Measurements from ENCODE around the gene TTC27. TPM values are rescaled to one million over a fixed set of nuclear protein-coding genes. Genes with fewer than 3 reads are reported as not detected.

Gene TTC27
- polyA plus RNA-seq, 1 experiment = 28.9 TPM

- no peak overlapping the region for H3K4me3 ChIP-seq (ENCODE audit: low read depth, low read length)
- CTCF ChIA-PET = no interaction called here
- POLR2A ChIA-PET = no interaction called here
- H3K27me3 ChIP-seq (ENCODE audit: control insufficient read depth, insufficient read depth, low read length) = no peaks in the 10 kb centered on the region
- TF ChIP-seq, protein P1, sequence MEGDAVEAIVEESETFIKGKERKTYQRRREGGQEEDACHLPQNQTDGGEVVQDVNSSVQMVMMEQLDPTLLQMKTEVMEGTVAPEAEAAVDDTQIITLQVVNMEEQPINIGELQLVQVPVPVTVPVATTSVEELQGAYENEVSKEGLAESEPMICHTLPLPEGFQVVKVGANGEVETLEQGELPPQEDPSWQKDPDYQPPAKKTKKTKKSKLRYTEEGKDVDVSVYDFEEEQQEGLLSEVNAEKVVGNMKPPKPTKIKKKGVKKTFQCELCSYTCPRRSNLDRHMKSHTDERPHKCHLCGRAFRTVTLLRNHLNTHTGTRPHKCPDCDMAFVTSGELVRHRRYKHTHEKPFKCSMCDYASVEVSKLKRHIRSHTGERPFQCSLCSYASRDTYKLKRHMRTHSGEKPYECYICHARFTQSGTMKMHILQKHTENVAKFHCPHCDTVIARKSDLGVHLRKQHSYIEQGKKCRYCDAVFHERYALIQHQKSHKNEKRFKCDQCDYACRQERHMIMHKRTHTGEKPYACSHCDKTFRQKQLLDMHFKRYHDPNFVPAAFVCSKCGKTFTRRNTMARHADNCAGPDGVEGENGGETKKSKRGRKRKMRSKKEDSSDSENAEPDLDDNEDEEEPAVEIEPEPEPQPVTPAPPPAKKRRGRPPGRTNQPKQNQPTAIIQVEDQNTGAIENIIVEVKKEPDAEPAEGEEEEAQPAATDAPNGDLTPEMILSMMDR (IDR thresholded peaks at IDR 0.05; ENCODE audit: low read depth, low read length) = no peak
- no peaks in the 10 kb centered on the region; the same call in 1 of the 2 replicates for H3K9me3 ChIP-seq (ENCODE audit: control insufficient read depth, insufficient read depth, low read length)
- no peak for DNase-seq (ENCODE audit: low read depth, low spot score)
- H3K27ac ChIP-seq (ENCODE audit: low read depth, low read length) = no peak overlapping the region
Measured at GRCh38 chr2:32755666-32756065, 127.8 kb downstream of the TTC27 start.

DNA sequence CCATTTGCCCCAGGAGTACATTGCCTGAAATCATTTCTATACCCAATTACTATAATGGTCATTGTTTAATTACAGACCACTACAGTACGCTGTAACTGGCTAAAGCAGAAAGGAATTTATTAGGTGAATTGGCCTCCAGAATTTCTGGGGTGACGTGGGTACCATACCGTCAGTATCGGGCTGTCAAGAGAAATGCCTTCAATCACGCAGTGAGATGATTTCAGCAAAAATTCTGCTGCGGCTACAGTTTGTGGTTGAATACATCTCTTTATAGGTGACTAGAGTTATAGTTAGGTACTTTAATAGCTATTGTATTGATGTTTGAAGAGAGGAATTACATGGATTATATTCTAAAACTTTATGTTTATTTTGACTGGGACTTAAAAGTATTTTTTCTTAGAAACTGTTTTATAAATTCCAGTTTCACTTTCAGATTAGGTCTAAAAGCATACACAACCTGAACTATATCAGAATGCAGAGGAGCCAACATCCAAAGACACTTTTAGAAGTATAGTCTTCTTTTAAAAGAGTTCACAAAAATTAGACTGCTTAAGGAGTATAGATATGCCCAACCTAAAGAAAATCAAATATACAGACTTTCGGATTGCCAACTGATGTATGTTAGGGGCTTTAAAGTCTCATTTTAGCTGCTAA, 128.4 kb downstream of the TTC27 start:
- TF ChIP-seq, protein P1 (IDR thresholded peaks at IDR 0.05; ENCODE audit: low read depth, low read length) = no peak
- H3K9me3 ChIP-seq (ENCODE audit: control insufficient read depth, insufficient read depth, low read length) = no peaks in the 10 kb centered on the region; the same call in 1 of the 2 replicates
- no peak for DNase-seq (ENCODE audit: low read depth, low spot score)
- H3K27ac ChIP-seq (ENCODE audit: low read depth, low read length) = no peak overlapping the region
- ChIA-PET CTCF (no interaction called here), POLR2A (no interaction called here)
- no peak overlapping the region for H3K4me3 ChIP-seq (ENCODE audit: low read depth, low read length)
- H3K27me3 ChIP-seq (ENCODE audit: control insufficient read depth, insufficient read depth, low read length) = no peaks in the 10 kb centered on the region

GRCh38 chr2:32758232-32758631, 130.4 kb downstream of the TTC27 start:
- Histone ChIP-seq H3K4me3 (ENCODE audit: low read depth, low read length) (no peak overlapping the region), H3K27ac (ENCODE audit: low read depth, low read length) (no peak overlapping the region), H3K9me3 (ENCODE audit: control insufficient read depth, insufficient read depth, low read length) (no peaks in the 10 kb centered on the region; the same call in 1 of the 2 replicates), H3K27me3 (ENCODE audit: control insufficient read depth, insufficient read depth, low read length) (no peaks in the 10 kb centered on the region)
- ChIA-PET CTCF (interaction anchor here (0.6 kb wide), 1 partner anchor 348 kb away, joined by 3 read pairs; no protein-coding TSS in a partner anchor), POLR2A (no interaction called here)
- TF ChIP-seq, protein P1 (IDR thresholded peaks at IDR 0.05; ENCODE audit: low read depth, low read length) = no peak
- DNase-seq (ENCODE audit: low read depth, low spot score) = no peak

- POLR2A ChIA-PET = no interaction called here
- H3K4me3 ChIP-seq (ENCODE audit: low read depth, low read length) = no peak overlapping the region
- TF ChIP-seq, protein P1 (IDR thresholded peaks at IDR 0.05; ENCODE audit: low read depth, low read length) = no peak
- CTCF ChIA-PET = no interaction called here
- no peak overlapping the region for H3K27ac ChIP-seq (ENCODE audit: low read depth, low read length)
- H3K9me3 ChIP-seq (ENCODE audit: control insufficient read depth, insufficient read depth, low read length) = no peaks in the 10 kb centered on the region
- no peaks in the 10 kb centered on the region for H3K27me3 ChIP-seq (ENCODE audit: control insufficient read depth, insufficient read depth, low read length)
- DNase-seq (ENCODE audit: low read depth, low spot score) = no peak
Measured at GRCh38 chr2:32760628-32761027, 132.8 kb downstream of the TTC27 start.

- TF ChIP-seq, protein P1 (IDR thresholded peaks at IDR 0.05; ENCODE audit: low read depth, low read length) = no peak
- ChIA-PET CTCF (interaction anchor here (0.6 to 1.0 kb wide), 2 partner anchors 265 to 382 kb away, joined by 3 to 7 read pairs; no protein-coding TSS in a partner anchor), POLR2A (no interaction called here)
- no peak overlapping the region for H3K27ac ChIP-seq (ENCODE audit: low read depth, low read length)
- H3K9me3 ChIP-seq (ENCODE audit: control insufficient read depth, insufficient read depth, low read length) = no peaks in the 10 kb centered on the region
- no peak for DNase-seq (ENCODE audit: low read depth, low spot score)
- no peaks in the 10 kb centered on the region for H3K27me3 ChIP-seq (ENCODE audit: control insufficient read depth, insufficient read depth, low read length)
- no peak overlapping the region for H3K4me3 ChIP-seq (ENCODE audit: low read depth, low read length)
Measured at GRCh38 chr2:32768387-32769174, 140.7 kb downstream of the TTC27 start.
